Stimulated activated CD4-positive, alpha-beta T cell treated with anti-CD3 and anti-CD28 coated beads, Interleukin-2, amount 100 ng/mL, for 4 hours (primary cell): ENCODE data around the gene MICOS13.
A peak's percentile ranks its signal among the peaks of the same experiment; 100 is the strongest.
"Not testable (repeated sequence)": the region's sequence is repeated elsewhere in the genome, so short reads cannot be mapped to it uniquely, and the experiment has no call there.

Source experiments
- DNase-seq: peaks from one replicate; pipeline ENCODE4 v3.0.0-alpha.2; 2020; ENCODE audit warnings: low read depth

MICOS13 gene

GRCh38 chr19:5680437-5681368 lies at the start of gene MICOS13, which contains the start of gene HSD11B1L:
Gene MICOS13 (minus strand): TSS chr19:5680516. CDS start chr19:5680486, 30 bp downstream.
Gene HSD11B1L (plus strand): TSS chr19:5681027. CDS start chr19:5684833, 3,806 bp downstream.
- peak; percentile 96 for DNase-seq

- no peak for DNase-seq
Measured at GRCh38 chr19:5727453-5728050, 47.2 kb upstream of the MICOS13 start.

- peak; percentile 97 for DNase-seq
Measured at GRCh38 chr19:5719961-5720790, 39.9 kb upstream of the MICOS13 start, which contains the start of the genes CATSPERD and LONP1. Gene CATSPERD (plus strand): TSS chr19:5720637. CDS start chr19:5720738, 101 bp downstream. Gene LONP1 (minus strand): TSS chr19:5720146. CDS start chr19:5720132, 14 bp downstream.

GRCh38 chr19:5719274-5719960 lies 39.1 kb upstream of the MICOS13 start:
- no peak for DNase-seq

- peak; percentile 62 for DNase-seq
Measured at GRCh38 chr19:5718579-5719273, 38.4 kb upstream of the MICOS13 start.

- peak; percentile 44 for DNase-seq
Measured at GRCh38 chr19:5718037-5718578, 37.8 kb upstream of the MICOS13 start.

GRCh38 chr19:5717215-5717935 lies 37.1 kb upstream of the MICOS13 start:
- no peak for DNase-seq

GRCh38 chr19:5714816-5715215 lies 34.5 kb upstream of the MICOS13 start:
- no peak for DNase-seq

- DNase-seq, result no peak
Measured at GRCh38 chr19:5713228-5713627, 32.9 kb upstream of the MICOS13 start.

- DNase-seq, result no peak
Measured at GRCh38 chr19:5711713-5712161, 31.4 kb upstream of the MICOS13 start.

GRCh38 chr19:5711025-5711424 lies 30.7 kb upstream of the MICOS13 start:
- DNase-seq, result no peak

GRCh38 chr19:5707576-5708575 lies 27.6 kb upstream of the MICOS13 start:
- no peak for DNase-seq

GRCh38 chr19:5706876-5707573 lies 26.7 kb upstream of the MICOS13 start:
- no peak for DNase-seq

- DNase-seq, result no peak
Measured at GRCh38 chr19:5705552-5705951, 25.2 kb upstream of the MICOS13 start.

GRCh38 chr19:5703819-5704818 lies 23.8 kb upstream of the MICOS13 start:
- DNase-seq, result no peak

GRCh38 chr19:5702053-5702410 lies 21.7 kb upstream of the MICOS13 start:
- not testable (repeated sequence) for DNase-seq
